Measurements from ENCODE around the gene HIGD2A. TPM values are rescaled to one million over a fixed set of nuclear protein-coding genes. Genes with fewer than 3 reads are reported as not detected.

HIGD2A gene
- total RNA-seq, 1 experiment from 2014 or later = 98.2 TPM

- no peak for TF ChIP-seq RORB (CRISPR knock-in tag; IDR thresholded peaks at IDR 0.05)
- no peak for TF ChIP-seq KAT7 (CRISPR knock-in tag; IDR thresholded peaks at IDR 0.05; ENCODE audit: borderline replicate concordance)
- no peak for TF ChIP-seq NFE2L1 (CRISPR knock-in tag; IDR thresholded peaks at IDR 0.05)
- no peak for TF ChIP-seq ZNF416 (CRISPR knock-in tag; IDR thresholded peaks at IDR 0.05)
- TF ChIP-seq IRF1 (CRISPR knock-in tag; IDR thresholded peaks at IDR 0.05) = no peak
- no peak for TF ChIP-seq FOXP4 (CRISPR knock-in tag; IDR thresholded peaks at IDR 0.05)
- no peak for TF ChIP-seq ATF3 (CRISPR knock-in tag; conservative IDR thresholded peaks at IDR 0.05)
- TF ChIP-seq, protein P1, sequence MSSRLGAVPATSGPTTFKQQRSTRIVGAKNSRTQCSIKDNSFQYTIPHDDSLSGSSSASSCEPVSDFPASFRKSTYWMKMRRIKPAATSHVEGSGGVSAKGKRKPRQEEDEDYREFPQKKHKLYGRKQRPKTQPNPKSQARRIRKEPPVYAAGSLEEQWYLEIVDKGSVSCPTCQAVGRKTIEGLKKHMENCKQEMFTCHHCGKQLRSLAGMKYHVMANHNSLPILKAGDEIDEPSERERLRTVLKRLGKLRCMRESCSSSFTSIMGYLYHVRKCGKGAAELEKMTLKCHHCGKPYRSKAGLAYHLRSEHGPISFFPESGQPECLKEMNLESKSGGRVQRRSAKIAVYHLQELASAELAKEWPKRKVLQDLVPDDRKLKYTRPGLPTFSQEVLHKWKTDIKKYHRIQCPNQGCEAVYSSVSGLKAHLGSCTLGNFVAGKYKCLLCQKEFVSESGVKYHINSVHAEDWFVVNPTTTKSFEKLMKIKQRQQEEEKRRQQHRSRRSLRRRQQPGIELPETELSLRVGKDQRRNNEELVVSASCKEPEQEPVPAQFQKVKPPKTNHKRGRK (CRISPR knock-in tag; IDR thresholded peaks at IDR 0.05; ENCODE audit: borderline replicate concordance) = no peak
- TF ChIP-seq, protein P2, sequence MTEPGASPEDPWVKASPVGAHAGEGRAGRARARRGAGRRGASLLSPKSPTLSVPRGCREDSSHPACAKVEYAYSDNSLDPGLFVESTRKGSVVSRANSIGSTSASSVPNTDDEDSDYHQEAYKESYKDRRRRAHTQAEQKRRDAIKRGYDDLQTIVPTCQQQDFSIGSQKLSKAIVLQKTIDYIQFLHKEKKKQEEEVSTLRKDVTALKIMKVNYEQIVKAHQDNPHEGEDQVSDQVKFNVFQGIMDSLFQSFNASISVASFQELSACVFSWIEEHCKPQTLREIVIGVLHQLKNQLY (CRISPR knock-in tag; IDR thresholded peaks at IDR 0.05) = no peak
- TF ChIP-seq ZNF138 (CRISPR knock-in tag; conservative IDR thresholded peaks at IDR 0.05) = no peak
- no peak for TF ChIP-seq CBFB (CRISPR knock-in tag; IDR thresholded peaks at IDR 0.05; ENCODE audit: low read depth)
- Mint-ChIP-seq H3K4me3 (no peak overlapping the region), H3K27ac (no peak overlapping the region), H3K9me3 (no peaks in the 10 kb centered on the region), H3K36me3 (peaks cover 65% of the 10 kb centered on the region), H3K27me3 (ENCODE audit: low read depth) (no peaks in the 10 kb centered on the region), H3K4me1 (peaks cover 5% of the 10 kb centered on the region)
- ATAC-seq = peak; percentile 80
- ChIA-PET POLR2A (no interaction called here), CTCF (interaction anchor here (0.7 to 1.1 kb wide), 2 partner anchors 9 to 92 kb away, joined by 3 read pairs; partner anchors contain the start of gene FAF2)
- DNase-seq (ENCODE audit: low spot score) = peak; percentile 37
These were observed 33.0 kb upstream of the HIGD2A start for GRCh38 chr5:176355400-176356178.

DNA sequence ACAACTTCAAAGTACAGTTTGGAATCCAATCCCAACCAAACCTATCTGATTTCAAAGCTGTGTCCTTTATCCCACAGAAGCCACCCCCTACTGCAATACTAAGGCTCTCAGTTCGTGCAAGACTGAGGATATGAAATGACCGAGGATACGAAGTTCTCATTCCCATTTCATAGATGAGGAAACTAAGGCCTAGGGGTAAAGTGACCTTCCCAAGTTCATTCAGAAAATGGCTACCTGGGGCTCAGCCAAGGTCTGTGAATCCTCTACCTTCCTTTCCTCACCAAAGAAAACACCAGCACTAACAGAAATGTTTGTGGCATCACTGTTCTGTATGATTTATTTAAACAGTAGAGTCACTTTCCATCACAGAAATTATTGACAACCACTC, 32.4 kb upstream of the HIGD2A start:
- Mint-ChIP-seq H3K27ac (no peak overlapping the region), H3K4me3 (no peak overlapping the region), H3K4me1 (peaks cover 5% of the 10 kb centered on the region), H3K27me3 (ENCODE audit: low read depth) (no peaks in the 10 kb centered on the region), H3K9me3 (no peaks in the 10 kb centered on the region), H3K36me3 (peaks cover 60% of the 10 kb centered on the region)
- DNase-seq (ENCODE audit: low spot score) = no peak
- no peak for ATAC-seq
- CTCF ChIA-PET = interaction anchor here (1.1 kb wide), 1 partner anchor 9 kb away, joined by 3 read pairs; no protein-coding TSS in a partner anchor
- TF ChIP-seq IRF2 (CRISPR knock-in tag; IDR thresholded peaks at IDR 0.05; ENCODE audit: borderline replicate concordance, low read depth) (no peak), ELF4 (CRISPR knock-in tag; IDR thresholded peaks at IDR 0.05; ENCODE audit: low read depth) (no peak), ZNF317 (CRISPR knock-in tag; IDR thresholded peaks at IDR 0.05; ENCODE audit: borderline replicate concordance, low read depth) (no peak), CREB1 (CRISPR knock-in tag; IDR thresholded peaks at IDR 0.05) (no peak), E2F4 (CRISPR knock-in tag; IDR thresholded peaks at IDR 0.05; ENCODE audit: borderline replicate concordance, low read depth) (no peak), ZSCAN18 (CRISPR knock-in tag; IDR thresholded peaks at IDR 0.05) (no peak), GTF2I (CRISPR knock-in tag; conservative IDR thresholded peaks at IDR 0.05) (no peak), ATF1 (CRISPR knock-in tag; IDR thresholded peaks at IDR 0.05) (no peak), GABPB1 (CRISPR knock-in tag; IDR thresholded peaks at IDR 0.05) (no peak)
- TF ChIP-seq, protein P3, sequence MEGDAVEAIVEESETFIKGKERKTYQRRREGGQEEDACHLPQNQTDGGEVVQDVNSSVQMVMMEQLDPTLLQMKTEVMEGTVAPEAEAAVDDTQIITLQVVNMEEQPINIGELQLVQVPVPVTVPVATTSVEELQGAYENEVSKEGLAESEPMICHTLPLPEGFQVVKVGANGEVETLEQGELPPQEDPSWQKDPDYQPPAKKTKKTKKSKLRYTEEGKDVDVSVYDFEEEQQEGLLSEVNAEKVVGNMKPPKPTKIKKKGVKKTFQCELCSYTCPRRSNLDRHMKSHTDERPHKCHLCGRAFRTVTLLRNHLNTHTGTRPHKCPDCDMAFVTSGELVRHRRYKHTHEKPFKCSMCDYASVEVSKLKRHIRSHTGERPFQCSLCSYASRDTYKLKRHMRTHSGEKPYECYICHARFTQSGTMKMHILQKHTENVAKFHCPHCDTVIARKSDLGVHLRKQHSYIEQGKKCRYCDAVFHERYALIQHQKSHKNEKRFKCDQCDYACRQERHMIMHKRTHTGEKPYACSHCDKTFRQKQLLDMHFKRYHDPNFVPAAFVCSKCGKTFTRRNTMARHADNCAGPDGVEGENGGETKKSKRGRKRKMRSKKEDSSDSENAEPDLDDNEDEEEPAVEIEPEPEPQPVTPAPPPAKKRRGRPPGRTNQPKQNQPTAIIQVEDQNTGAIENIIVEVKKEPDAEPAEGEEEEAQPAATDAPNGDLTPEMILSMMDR (IDR thresholded peaks at IDR 0.05) = no peak
- POLR2A ChIA-PET = no interaction called here

Data from WTC11 (cell line).